Erythroblast (primary cell): ENCODE measurements around the gene PTRHD1.

Source experiments
- GATA1 ChIP-seq: IDR thresholded peaks from 2 replicates; pipeline ENCODE4 v1.6.1; 2011; ENCODE audit warnings: low read depth, mild to moderate bottlenecking, control low read depth, low read length, moderate library complexity
- POLR2A ChIP-seq: IDR thresholded peaks from 2 replicates; pipeline ENCODE4 v1.6.1; 2011; ENCODE audit warnings: mild to moderate bottlenecking, low read length

GRCh38 chr2:24745825-24746224 is 47.4 kb downstream of the PTRHD1 start:
- TF ChIP-seq POLR2A: no peak
- TF ChIP-seq GATA1: no peak
